Lung (tissue), 12 donors: ENCODE measurements around the gene SLC2A9. TPM values are rescaled to one million over a fixed set of nuclear protein-coding genes. Genes with fewer than 3 reads are reported as not detected.
A peak's percentile ranks its signal among the peaks of the same experiment; 100 is the strongest.

Experiments used
- ATAC-seq: fragments of 200-7000 bp; cut with Tn5 transposase; one replicate; pipeline ENCODE4 v1.9.1; 2020; ENCODE audit warnings: moderate number of reproducible peaks; ENCODE audit not compliant: insufficient read depth, low FRiP score
- DNase-seq, 3 donors: peaks; one replicate each; pipeline ENCODE4 v3.0.0-alpha.2; 2013 to 2017
- H3K27ac ChIP-seq, 2 donors: one replicate each; pipeline ENCODE4 v1.5.1; 2013; ENCODE audit warnings: mild to moderate bottlenecking in 2 of 2, moderate library complexity in 2 of 2, control low read depth in 1 of 2, inconsistent platforms in 1 of 2, low read depth in 1 of 2, low read length in 1 of 2
- H3K27me3 ChIP-seq, 3 donors: one replicate each; pipeline ENCODE4 v1.5.1; 2013; ENCODE audit warnings: low read length in 2 of 3; ENCODE audit not compliant: control insufficient read depth in 3 of 3, insufficient read depth in 3 of 3
- H3K36me3 ChIP-seq, 4 donors: one replicate each; pipeline ENCODE4 v1.5.1; 2013; ENCODE audit warnings: low read length in 4 of 4, mild to moderate bottlenecking in 1 of 4, moderate library complexity in 1 of 4; ENCODE audit not compliant: control insufficient read depth in 4 of 4, insufficient read depth in 4 of 4
- H3K4me1 ChIP-seq, 5 donors: one replicate each; pipeline ENCODE4 v1.5.1; 2013; ENCODE audit warnings: low read length in 5 of 5, mild to moderate bottlenecking in 2 of 5, moderate library complexity in 1 of 5; ENCODE audit not compliant: control insufficient read depth in 5 of 5, insufficient read depth in 5 of 5
- H3K4me3 ChIP-seq: one replicate; pipeline ENCODE4 v1.5.1; 2013; ENCODE audit warnings: mild to moderate bottlenecking, control low read depth, moderate library complexity
- H3K9ac ChIP-seq, 2 donors: one replicate each; pipeline ENCODE4 v1.5.1; 2013; ENCODE audit warnings: low read length in 2 of 2, control low read depth in 1 of 2; ENCODE audit not compliant: insufficient read depth in 1 of 2
- H3K9me3 ChIP-seq, 4 donors: one replicate each; pipeline ENCODE4 v1.5.1; 2013; ENCODE audit warnings: low read length in 3 of 4, mild to moderate bottlenecking in 1 of 4, moderate library complexity in 1 of 4; ENCODE audit not compliant: control insufficient read depth in 4 of 4, insufficient read depth in 3 of 4
- WGBS, 2 donors: extraction: QIAGEN DNeasy Blood & Tissue Kit; methylation state at CpG; one replicate each; pipeline ENCODE4 v1.1.7; 2013; 5-methylcytosine and 5-hydroxymethylcytosine counted together
- polyA plus RNA-seq, 2 donors: library from polyadenylated mRNA; stranded (reverse); fragments of 200-250 nt; gene quantifications; one replicate each; pipeline ENCODE4 v1.2.1, GENCODE V29; 2013
- total RNA-seq, 2 donors: library from RNA; depleted of rRNA in 1 of 2; stranded (reverse); fragments of >200 nt in 1 of 2; gene quantifications; one replicate each; pipeline ENCODE4 v1.2.1, GENCODE V29; 2014 to 2021
- TF ChIP-seq, protein P1 (sequence below): IDR thresholded peaks from 2 replicates; pipeline ENCODE4 v1.5.1; 2012; ENCODE audit warnings: mild to moderate bottlenecking; ENCODE audit errors: control extremely low read depth, extremely low read depth
- donor health status: control.
- donor health status: control.
- donor health status: Bipolar disorder and iron deficiency.
- donor health status: healthy.
- donor health status: DM: yes; HTN: yes; CAD: no.

The SLC2A9 gene
- total and polyA plus RNA-seq, 4 donors, result 2.9 to 18.6 (median 7.6) TPM

GRCh38 chr4:9969526-9970398 is 51.5 kb downstream of the SLC2A9 start:
- DNase-seq (no peak), ATAC-seq (no peak)
- Histone ChIP-seq H3K27ac (no peak overlapping the region), H3K27me3 (no peaks in the 10 kb centered on the region), H3K36me3 (no peaks in the 10 kb centered on the region), H3K9ac (no peak overlapping the region), H3K4me1 (peaks cover 0 to 2% (median 0%) of the 10 kb centered on the region in 5 donors), H3K9me3 (peaks cover 0 to 2% (median 0%) of the 10 kb centered on the region in 4 donors), H3K4me3 (no peak overlapping the region)
- 88 to 89% methylated on average over 7 of the region's 7 CpGs for WGBS, 2 donors
- TF ChIP-seq, protein P1, sequence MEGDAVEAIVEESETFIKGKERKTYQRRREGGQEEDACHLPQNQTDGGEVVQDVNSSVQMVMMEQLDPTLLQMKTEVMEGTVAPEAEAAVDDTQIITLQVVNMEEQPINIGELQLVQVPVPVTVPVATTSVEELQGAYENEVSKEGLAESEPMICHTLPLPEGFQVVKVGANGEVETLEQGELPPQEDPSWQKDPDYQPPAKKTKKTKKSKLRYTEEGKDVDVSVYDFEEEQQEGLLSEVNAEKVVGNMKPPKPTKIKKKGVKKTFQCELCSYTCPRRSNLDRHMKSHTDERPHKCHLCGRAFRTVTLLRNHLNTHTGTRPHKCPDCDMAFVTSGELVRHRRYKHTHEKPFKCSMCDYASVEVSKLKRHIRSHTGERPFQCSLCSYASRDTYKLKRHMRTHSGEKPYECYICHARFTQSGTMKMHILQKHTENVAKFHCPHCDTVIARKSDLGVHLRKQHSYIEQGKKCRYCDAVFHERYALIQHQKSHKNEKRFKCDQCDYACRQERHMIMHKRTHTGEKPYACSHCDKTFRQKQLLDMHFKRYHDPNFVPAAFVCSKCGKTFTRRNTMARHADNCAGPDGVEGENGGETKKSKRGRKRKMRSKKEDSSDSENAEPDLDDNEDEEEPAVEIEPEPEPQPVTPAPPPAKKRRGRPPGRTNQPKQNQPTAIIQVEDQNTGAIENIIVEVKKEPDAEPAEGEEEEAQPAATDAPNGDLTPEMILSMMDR, result no peak

- H3K4me3 ChIP-seq, result no peak overlapping the region
- TF ChIP-seq, protein P1, result no peak
- H3K9ac ChIP-seq, result no peak overlapping the region
- DNase-seq (no peak), ATAC-seq (no peak)
- H3K4me1 ChIP-seq, result peaks cover 0 to 3% (median 0%) of the 10 kb centered on the region in 5 donors
- H3K27me3 ChIP-seq, result no peaks in the 10 kb centered on the region
- H3K27ac ChIP-seq, result no peak overlapping the region
- no peaks in the 10 kb centered on the region for H3K36me3 ChIP-seq
- H3K9me3 ChIP-seq, result peaks cover 0 to 2% (median 0%) of the 10 kb centered on the region in 4 donors
Observed at GRCh38 chr4:9968472-9968871, 52.8 kb downstream of the SLC2A9 start.

DNA sequence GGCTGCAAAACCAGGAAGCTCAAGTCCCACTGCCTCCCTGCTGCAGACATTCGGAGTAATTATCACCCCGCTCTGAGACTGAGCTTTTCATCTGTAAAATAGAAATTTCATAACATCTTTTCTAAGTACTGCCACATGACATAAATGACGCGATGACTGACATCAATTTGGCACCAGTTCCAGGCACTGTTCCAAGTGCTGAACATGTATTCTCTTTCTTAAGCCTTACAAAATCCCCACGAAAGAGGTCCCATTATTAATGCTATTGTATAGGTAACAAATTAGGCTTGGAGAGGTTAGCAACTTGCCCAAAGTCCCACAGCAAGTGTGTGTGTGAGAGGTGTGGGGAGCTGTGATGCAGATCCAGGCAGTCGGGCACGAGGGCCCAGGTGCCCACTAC is 56.4 kb downstream of the SLC2A9 start:
- peak in 2 of 3 donors; percentile 21 to 62 for DNase-seq
- H3K27me3 ChIP-seq, result no peaks in the 10 kb centered on the region
- H3K36me3 ChIP-seq, result no peaks in the 10 kb centered on the region
- peaks cover 0 to 3% (median 0%) of the 10 kb centered on the region in 5 donors for H3K4me1 ChIP-seq
- no peak overlapping the region for H3K9ac ChIP-seq
- no peak overlapping the region for H3K4me3 ChIP-seq
- TF ChIP-seq, protein P1, result no peak
- peaks cover 0 to under 1% (median 0%) of the 10 kb centered on the region in 4 donors for H3K9me3 ChIP-seq
- ATAC-seq, result no peak
- WGBS, 2 donors, result 61 to 78% methylated on average over 7 of the region's 7 CpGs
- no peak overlapping the region for H3K27ac ChIP-seq
